Measurements from ENCODE around the gene PSMC3IP.

Gene PSMC3IP

DNA sequence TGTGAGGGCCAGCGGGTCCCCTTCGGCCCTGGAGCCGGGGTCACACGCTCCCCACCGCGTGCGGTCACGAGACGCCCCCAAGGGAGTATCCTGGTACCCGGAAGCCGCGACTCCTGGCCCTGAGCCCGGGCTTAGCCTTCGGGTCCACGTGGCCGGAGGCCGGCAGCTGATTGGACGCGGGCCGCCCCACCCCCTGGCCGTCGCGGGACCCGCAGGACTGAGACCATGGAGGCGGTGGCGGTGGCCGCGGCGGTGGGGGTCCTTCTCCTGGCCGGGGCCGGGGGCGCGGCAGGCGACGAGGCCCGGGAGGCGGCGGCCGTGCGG, 41.5 kb downstream of the PSMC3IP start, which contains the start of gene NAGLU:
TSS of gene NAGLU (plus strand) at position 194 of the 324 bp plus-strand sequence. CDS start at position 226, 32 bp downstream.
- Histone ChIP-seq H3K14ac (ENCODE audit: low read length in 2 of 2) (peak within 1 kb of the TSS in 1 of 2 experiments; percentile 100), H3K79me1 (replicated peaks; ENCODE audit: low read length, poor library complexity, severe bottlenecking) (peaks cover 13% of the 10 kb centered on the region), H2BK12ac (ENCODE audit: low read length in 2 of 2) (peak within 1 kb of the TSS; percentile 4 to 98), H3K4me3 (ENCODE audit: insufficient read depth in 1 of 2, low read depth in 1 of 2, low read length in 2 of 2) (peak within 1 kb of the TSS; percentile 76 to 95), H2AK5ac (ENCODE audit: low read length, severe bottlenecking) (peak within 1 kb of the TSS; percentile 60), H3K4me2 (ENCODE audit: low read length, poor library complexity, severe bottlenecking) (peak within 1 kb of the TSS; percentile 88), H4K91ac (ENCODE audit: low read length) (peak within 1 kb of the TSS; percentile 100), H3K9ac (ENCODE audit: low read length) (peak within 1 kb of the TSS; percentile 92), H3K9me3 (ENCODE audit: control insufficient read depth, low read length) (no peaks in the 10 kb centered on the region), H3K27ac (ENCODE audit: low read length, poor library complexity, severe bottlenecking) (peak within 1 kb of the TSS; percentile 73), H3K36me3 (ENCODE audit: control insufficient read depth in 1 of 2, insufficient read depth in 2 of 2, low read depth in 1 of 2, low read length in 2 of 2) (peaks cover 25 to 29% of the 10 kb centered on the region in 2 experiments), H2BK5ac (ENCODE audit: low read depth, low read length, poor library complexity, severe bottlenecking) (peak within 1 kb of the TSS; percentile 92), H2BK120ac (ENCODE audit: low read depth, low read length) (peak within 1 kb of the TSS; percentile 98), H3K27me3 (ENCODE audit: control insufficient read depth in 1 of 2, insufficient read depth in 1 of 2, low read length in 2 of 2) (no peaks in the 10 kb centered on the region), H3K23ac (ENCODE audit: low read length in 2 of 2) (peak within 1 kb of the TSS in 1 of 2 experiments; percentile 99), H3K18ac (ENCODE audit: low read depth in 1 of 2, low read length in 2 of 2) (peak within 1 kb of the TSS; percentile 98 to 99), H3K4ac (ENCODE audit: low read depth in 1 of 2, low read length in 2 of 2) (peak within 1 kb of the TSS; percentile 97 to 99), H2BK15ac (ENCODE audit: low read depth, poor library complexity, severe bottlenecking) (peak within 1 kb of the TSS; percentile 98), H3K4me1 (ENCODE audit: control insufficient read depth, insufficient read depth, low read depth, low read length) (peaks cover 21% of the 10 kb centered on the region), H2AFZ (ENCODE audit: low read depth, low read length) (peak within 1 kb of the TSS; percentile 53), H4K8ac (ENCODE audit: low read length) (peak within 1 kb of the TSS; percentile 98)
- peak; percentile 92 for DNase-seq
- under 1% methylated on average over 22 of the region's 40 CpGs for WGBS

- Histone ChIP-seq H3K36me3 (ENCODE audit: control insufficient read depth in 1 of 2, insufficient read depth in 2 of 2, low read depth in 1 of 2, low read length in 2 of 2) (peaks cover 20 to 24% of the 10 kb centered on the region in 2 experiments), H3K4me3 (ENCODE audit: insufficient read depth in 1 of 2, low read depth in 1 of 2, low read length in 2 of 2) (peak overlapping the region; percentile 54 to 95), H3K27me3 (ENCODE audit: control insufficient read depth in 1 of 2, insufficient read depth in 1 of 2, low read length in 2 of 2) (no peaks in the 10 kb centered on the region), H2BK15ac (ENCODE audit: low read depth, poor library complexity, severe bottlenecking) (no peak overlapping the region), H4K8ac (ENCODE audit: low read length) (peak overlapping the region; percentile 53), H2AFZ (ENCODE audit: low read depth, low read length) (peak overlapping the region; percentile 37), H3K4ac (ENCODE audit: low read depth in 1 of 2, low read length in 2 of 2) (peak overlapping the region; percentile 79 to 99), H2AK5ac (ENCODE audit: low read length, severe bottlenecking) (peak overlapping the region; percentile 60), H2BK5ac (ENCODE audit: low read depth, low read length, poor library complexity, severe bottlenecking) (no peak overlapping the region), H3K9ac (ENCODE audit: low read length) (peak overlapping the region; percentile 92), H3K18ac (ENCODE audit: low read depth in 1 of 2, low read length in 2 of 2) (peak overlapping the region; percentile 12 to 96), H3K4me2 (ENCODE audit: low read length, poor library complexity, severe bottlenecking) (peak overlapping the region; percentile 88), H2BK12ac (ENCODE audit: low read length in 2 of 2) (peak overlapping the region; percentile 4 to 98), H3K23ac (ENCODE audit: low read length in 2 of 2) (peak overlapping the region in 1 of 2 experiments; percentile 73), H3K79me1 (replicated peaks; ENCODE audit: low read length, poor library complexity, severe bottlenecking) (peaks cover 13% of the 10 kb centered on the region), H4K91ac (ENCODE audit: low read length) (peak overlapping the region; percentile 71), H3K14ac (ENCODE audit: low read length in 2 of 2) (peak overlapping the region in 1 of 2 experiments; percentile 66), H3K27ac (ENCODE audit: low read length, poor library complexity, severe bottlenecking) (peak overlapping the region; percentile 31), H3K9me3 (ENCODE audit: control insufficient read depth, low read length) (no peaks in the 10 kb centered on the region), H2BK120ac (ENCODE audit: low read depth, low read length) (peak overlapping the region; percentile 36), H3K4me1 (ENCODE audit: control insufficient read depth, insufficient read depth, low read depth, low read length) (peaks cover 23% of the 10 kb centered on the region)
- no peak for DNase-seq
- 57% methylated on average over 26 of the region's 26 CpGs for WGBS
Observed at GRCh38 chr17:42535155-42536047, 42.1 kb downstream of the PSMC3IP start.

GRCh38 chr17:42531455-42532354, 45.8 kb downstream of the PSMC3IP start:
- Histone ChIP-seq H3K14ac (ENCODE audit: low read length in 2 of 2) (peak overlapping the region in 1 of 2 experiments; percentile 35), H3K9me3 (ENCODE audit: control insufficient read depth, low read length) (no peaks in the 10 kb centered on the region), H3K4me3 (ENCODE audit: insufficient read depth in 1 of 2, low read depth in 1 of 2, low read length in 2 of 2) (peak overlapping the region; percentile 55 to 72), H3K18ac (ENCODE audit: low read depth in 1 of 2, low read length in 2 of 2) (peak overlapping the region; percentile 88 to 97), H2BK5ac (ENCODE audit: low read depth, low read length, poor library complexity, severe bottlenecking) (no peak overlapping the region), H2BK120ac (ENCODE audit: low read depth, low read length) (peak overlapping the region; percentile 73), H3K4ac (ENCODE audit: low read depth in 1 of 2, low read length in 2 of 2) (peak overlapping the region; percentile 81 to 88), H3K9ac (ENCODE audit: low read length) (peak overlapping the region; percentile 80), H2BK12ac (ENCODE audit: low read length in 2 of 2) (peak overlapping the region in 1 of 2 experiments; percentile 94), H3K4me2 (ENCODE audit: low read length, poor library complexity, severe bottlenecking) (peak overlapping the region; percentile 67), H3K27ac (ENCODE audit: low read length, poor library complexity, severe bottlenecking) (no peak overlapping the region), H3K36me3 (ENCODE audit: control insufficient read depth in 1 of 2, insufficient read depth in 2 of 2, low read depth in 1 of 2, low read length in 2 of 2) (no peaks in the 10 kb centered on the region), H3K27me3 (ENCODE audit: control insufficient read depth in 1 of 2, insufficient read depth in 1 of 2, low read length in 2 of 2) (no peaks in the 10 kb centered on the region), H2AFZ (ENCODE audit: low read depth, low read length) (peak overlapping the region; percentile 49), H4K8ac (ENCODE audit: low read length) (peak overlapping the region; percentile 86), H2BK15ac (ENCODE audit: low read depth, poor library complexity, severe bottlenecking) (no peak overlapping the region), H4K91ac (ENCODE audit: low read length) (peak overlapping the region; percentile 93), H3K4me1 (ENCODE audit: control insufficient read depth, insufficient read depth, low read depth, low read length) (peaks cover 11% of the 10 kb centered on the region), H2AK5ac (ENCODE audit: low read length, severe bottlenecking) (no peak overlapping the region), H3K79me1 (replicated peaks; ENCODE audit: low read length, poor library complexity, severe bottlenecking) (no peaks in the 10 kb centered on the region), H3K23ac (ENCODE audit: low read length in 2 of 2) (peak overlapping the region in 1 of 2 experiments; percentile 66)
- 9% methylated on average over 57 of the region's 60 CpGs for WGBS
- DNase-seq: peak; percentile 74
